GM12873 (cell line): ENCODE measurements around the gene UBXN11.

ENCODE experiments used
- CTCF ChIP-seq: IDR thresholded peaks from 2 replicates; pipeline ENCODE4 v1.5.1; 2012; ENCODE audit warnings: low read depth, mild to moderate bottlenecking, moderate library complexity, low read length, control low read depth; ENCODE audit not compliant: insufficient read depth; ENCODE audit errors: missing control alignments

UBXN11 gene

GRCh38 chr1:26351590-26352337 lies 45.3 kb upstream of the UBXN11 start:
- no peak for TF ChIP-seq CTCF

GRCh38 chr1:26350701-26351589 lies 44.5 kb upstream of the UBXN11 start:
- TF ChIP-seq CTCF, result no peak

GRCh38 chr1:26350343-26350700 lies 43.9 kb upstream of the UBXN11 start:
- no peak for TF ChIP-seq CTCF

- no peak for TF ChIP-seq CTCF
These were observed 43.4 kb upstream of the UBXN11 start for GRCh38 chr1:26349877-26350244.

- no peak for TF ChIP-seq CTCF
These were observed 42.9 kb upstream of the UBXN11 start for GRCh38 chr1:26349188-26349876.

GRCh38 chr1:26346274-26347033 lies 40.0 kb upstream of the UBXN11 start:
- no peak for TF ChIP-seq CTCF
